Adipose tissue (tissue), 3 donors: ENCODE results near the gene MACROD1. TPM values are rescaled to one million over a fixed set of nuclear protein-coding genes. Genes with fewer than 3 reads are reported as not detected.

ENCODE experiments used
- H3K27ac ChIP-seq: one replicate; pipeline ENCODE4 v1.5.1; 2013; ENCODE audit warnings: low read depth, low read length
- WGBS, 3 donors: extraction: QIAGEN DNeasy Blood & Tissue Kit; methylation state at CpG; one replicate each; pipeline ENCODE4 v1.1.7; 2013; 5-methylcytosine and 5-hydroxymethylcytosine counted together
- polyA plus RNA-seq, 3 donors: library from polyadenylated mRNA; stranded (reverse); fragments of 200-250 nt; gene quantifications; one replicate each; pipeline ENCODE4 v1.2.3, GENCODE V29; 2013
- donor health status: healthy with polysubstance abuse.
- donor health status: Bipolar disorder and iron deficiency.
- donor health status: healthy.

MACROD1 gene
- polyA plus RNA-seq, 3 donors: 27.6 to 66.7 (median 38.7) TPM

DNA sequence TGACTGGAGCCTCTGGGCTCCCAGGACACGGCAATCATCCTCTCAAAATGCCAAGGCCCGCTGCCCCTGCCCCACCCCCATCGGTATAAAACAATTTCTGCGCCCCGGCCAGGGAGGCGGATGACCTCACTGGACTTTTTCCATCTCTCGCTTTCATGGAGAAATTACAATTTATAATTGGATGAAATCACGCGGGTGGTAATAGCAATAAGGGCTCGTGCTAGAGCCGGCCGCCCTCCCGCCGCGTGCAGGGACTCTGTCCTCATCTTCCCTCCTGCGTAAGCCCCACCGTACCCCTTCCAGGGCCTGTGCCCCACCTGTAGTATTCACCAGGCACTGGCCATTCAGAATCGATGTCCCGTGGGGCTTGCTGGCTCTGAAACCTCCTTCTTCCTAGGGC lies 64.5 kb downstream of the MACROD1 start:
- no peak overlapping the region for H3K27ac ChIP-seq
- 77 to 90% (median 86%) methylated on average over 19 of the region's 19 CpGs for WGBS, 3 donors

DNA sequence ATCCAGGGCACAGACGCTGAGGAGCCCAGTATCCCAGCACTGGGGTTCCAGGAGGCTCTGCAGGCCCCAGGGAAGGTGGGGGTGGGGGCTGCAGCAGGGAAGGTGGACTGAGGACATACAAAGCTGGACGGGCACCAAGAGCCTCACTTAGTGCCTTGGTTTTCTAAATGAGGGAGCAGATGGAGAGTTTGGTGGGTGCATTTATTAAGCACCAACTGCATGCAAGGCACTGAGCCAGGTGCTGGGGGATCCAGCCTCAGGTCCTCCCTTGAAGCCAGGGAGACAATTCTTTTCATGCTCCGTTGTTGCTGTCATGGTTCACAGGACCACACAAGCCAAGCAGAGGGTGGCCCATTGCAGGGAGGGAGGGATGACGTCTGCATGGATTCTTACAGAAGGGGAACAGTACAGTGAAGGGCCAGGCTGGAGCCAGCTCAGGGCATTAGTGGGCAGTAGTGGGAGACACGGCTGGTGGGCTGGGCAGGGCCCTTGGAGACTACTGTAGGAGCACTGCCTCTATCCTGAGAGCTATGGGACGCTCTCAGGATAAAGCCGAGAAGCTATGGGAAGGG lies 65.0 kb downstream of the MACROD1 start:
- H3K27ac ChIP-seq: no peak overlapping the region
- 76 to 94% (median 91%) methylated on average over 7 of the region's 7 CpGs for WGBS, 3 donors

- H3K27ac ChIP-seq: no peak overlapping the region
- WGBS, 3 donors: 87 to 91% (median 88%) methylated on average over 8 of the region's 8 CpGs
Measured at GRCh38 chr11:64100360-64100759, 65.6 kb downstream of the MACROD1 start.

GRCh38 chr11:64099436-64099835 lies 66.5 kb downstream of the MACROD1 start:
- WGBS, 3 donors: 73 to 95% (median 95%) methylated on average over 4 of the region's 4 CpGs

GRCh38 chr11:64098318-64098831 lies 67.5 kb downstream of the MACROD1 start:
- H3K27ac ChIP-seq: no peak overlapping the region
- WGBS, 3 donors: 76 to 90% (median 83%) methylated on average over 6 of the region's 6 CpGs

More at GRCh38 chr11:64099436-64099835, 66.5 kb downstream of the MACROD1 start:
- no peak overlapping the region for H3K27ac ChIP-seq

GRCh38 chr11:64097468-64098317 lies 68.2 kb downstream of the MACROD1 start:
- no peak overlapping the region for H3K27ac ChIP-seq
- 83 to 95% (median 93%) methylated on average over 21 to 25 of the region's 25 CpGs for WGBS, 3 donors

DNA sequence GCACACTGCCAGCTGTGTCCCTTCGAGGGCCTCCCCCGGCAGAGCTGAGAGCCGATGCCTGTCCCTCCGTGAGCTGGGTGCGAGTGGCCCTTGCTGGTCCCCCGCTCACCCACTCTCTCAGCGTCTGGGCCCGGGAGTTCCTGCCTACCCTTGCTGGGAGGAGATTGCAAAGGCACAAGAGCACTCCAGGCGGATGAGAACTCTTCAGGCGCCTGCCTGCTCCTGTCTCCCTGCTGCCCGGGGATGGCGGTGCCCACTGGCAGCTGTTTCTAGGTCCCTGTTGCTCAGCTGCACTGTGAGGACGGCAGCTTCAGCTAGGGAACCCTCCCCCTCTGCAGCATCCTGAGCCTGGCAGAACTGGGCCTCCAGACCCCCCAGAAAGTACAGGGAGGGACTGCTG lies 69.1 kb downstream of the MACROD1 start:
- WGBS, 3 donors: 80 to 90% (median 88%) methylated on average over 13 of the region's 13 CpGs
- no peak overlapping the region for H3K27ac ChIP-seq

- H3K27ac ChIP-seq: no peak overlapping the region
- WGBS, 3 donors: 62 to 69% (median 65%) methylated on average over 14 of the region's 14 CpGs
Measured at GRCh38 chr11:64095949-64096348, 70.0 kb downstream of the MACROD1 start.

DNA sequence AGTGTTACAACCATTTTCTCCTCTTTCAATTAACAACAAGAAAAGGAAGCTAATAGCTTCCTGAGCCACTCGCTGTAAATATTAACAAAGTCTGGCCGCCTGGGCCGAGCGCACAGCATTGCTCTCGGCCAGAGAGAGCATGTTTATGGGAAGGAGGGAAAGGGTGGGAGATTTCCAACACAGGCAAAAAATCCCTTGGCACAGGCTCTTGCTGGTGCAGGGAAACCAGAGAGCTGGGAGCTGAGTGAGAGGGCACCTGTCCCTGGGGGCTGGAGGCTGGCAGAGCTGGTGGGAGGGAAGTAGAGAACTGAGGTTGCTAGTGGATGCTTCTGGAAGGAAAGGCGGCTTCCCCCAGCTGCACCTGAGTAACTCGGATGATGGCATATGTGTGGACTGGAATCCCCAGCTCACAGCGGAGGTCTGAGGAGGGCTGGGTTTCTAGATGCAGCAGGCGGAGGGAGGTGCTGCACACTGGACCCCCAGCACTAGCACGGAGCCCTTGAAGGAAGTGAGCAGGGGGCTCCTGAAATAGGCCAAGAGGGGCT lies 70.6 kb downstream of the MACROD1 start:
- 64 to 79% (median 64%) methylated on average over 10 of the region's 10 CpGs for WGBS, 3 donors

DNA sequence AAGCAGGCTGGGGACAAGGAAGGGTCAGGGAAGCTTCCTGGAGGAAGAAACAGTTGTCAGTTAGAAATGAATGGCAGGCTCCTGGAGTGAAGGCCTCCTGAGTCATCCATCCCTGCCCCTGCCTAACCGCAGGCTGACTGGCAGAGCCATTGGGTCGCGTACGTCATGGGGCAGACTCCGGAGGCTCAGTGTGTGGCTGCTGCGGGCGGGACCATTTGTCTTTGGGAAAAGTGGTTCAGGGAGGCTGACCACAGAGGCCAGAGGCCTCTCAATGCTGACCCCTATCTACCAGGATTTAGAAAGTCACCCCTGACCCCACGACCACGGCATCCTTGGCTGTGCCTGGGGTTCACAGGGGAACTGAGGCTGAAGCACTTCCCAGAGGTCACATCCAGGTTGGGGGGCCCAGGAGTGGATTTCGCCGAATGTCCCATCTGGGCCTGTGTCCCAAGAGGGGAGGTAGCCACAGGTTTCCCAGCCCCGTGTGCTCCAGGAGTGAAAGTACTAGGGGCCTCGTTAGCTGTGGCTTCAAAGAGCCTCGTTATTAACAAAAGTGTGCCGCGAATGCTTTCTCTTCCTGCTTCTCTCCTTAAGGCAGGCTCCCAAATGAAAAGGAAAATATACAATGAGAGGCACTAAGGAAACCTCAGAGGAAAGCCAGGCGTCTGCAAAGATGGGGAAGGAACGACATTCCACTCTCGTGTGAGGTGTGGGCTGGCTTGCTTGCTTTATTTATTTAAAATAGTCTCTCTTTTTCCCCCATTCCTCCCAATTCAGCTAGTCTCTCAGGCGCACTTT lies 71.3 kb downstream of the MACROD1 start:
- H3K27ac ChIP-seq: no peak overlapping the region
- 56 to 86% (median 68%) methylated on average over 20 of the region's 20 CpGs for WGBS, 3 donors

More for the DNA sequence above, 70.6 kb downstream of the MACROD1 start:
- H3K27ac ChIP-seq: no peak overlapping the region

DNA sequence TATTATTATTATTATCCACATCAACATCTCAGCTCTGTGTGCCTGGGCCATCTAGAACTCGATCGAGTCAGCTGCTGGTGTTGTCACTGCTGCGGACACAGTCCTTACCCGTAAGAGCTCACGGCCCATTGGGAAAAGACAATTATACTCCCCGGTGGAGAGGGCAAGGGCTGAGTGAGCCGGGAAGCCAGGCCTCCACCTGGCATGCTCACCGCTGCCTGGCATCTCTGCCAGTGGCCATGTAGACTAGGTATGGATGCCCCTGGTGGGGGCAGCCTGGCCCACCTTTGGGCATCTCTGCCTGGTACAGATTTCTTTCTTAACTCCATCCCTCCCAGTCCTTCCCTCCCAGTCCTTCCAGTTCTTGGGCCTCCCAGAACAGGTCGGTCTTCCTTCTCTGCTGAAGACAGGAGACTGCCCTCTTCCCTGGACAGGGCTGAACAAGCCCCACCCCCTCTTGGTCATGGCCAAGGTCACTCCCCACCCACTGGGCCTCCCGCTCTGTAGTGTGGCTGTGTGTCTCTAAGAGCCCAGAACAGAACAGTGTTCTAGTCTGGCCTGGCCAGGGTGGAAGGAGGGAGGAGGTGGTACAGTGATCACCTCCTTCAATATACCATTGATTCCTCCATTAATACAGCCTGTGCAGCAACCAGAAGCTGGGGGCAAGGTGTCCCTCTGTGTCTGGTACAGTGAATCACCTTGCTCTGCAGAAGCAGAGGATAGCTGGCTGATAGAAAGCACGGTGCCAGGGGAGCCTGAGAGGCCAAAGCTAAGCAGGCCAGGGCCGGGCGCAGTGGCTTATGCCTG lies 72.5 kb downstream of the MACROD1 start:
- WGBS, 3 donors: 78 to 90% (median 79%) methylated on average over 13 of the region's 13 CpGs
- H3K27ac ChIP-seq: no peak overlapping the region

GRCh38 chr11:64092761-64093136 lies 73.2 kb downstream of the MACROD1 start:
- 78 to 93% (median 91%) methylated on average over 8 of the region's 8 CpGs for WGBS, 3 donors
- H3K27ac ChIP-seq: no peak overlapping the region

- H3K27ac ChIP-seq: no peak overlapping the region
- WGBS, 3 donors: 75 to 84% (median 78%) methylated on average over 15 of the region's 15 CpGs
Measured at GRCh38 chr11:64092111-64092760, 73.7 kb downstream of the MACROD1 start.

- WGBS, 3 donors: 46 to 81% (median 51%) methylated on average over 11 of the region's 11 CpGs
- no peak overlapping the region for H3K27ac ChIP-seq
Measured at GRCh38 chr11:64090806-64091516, 75.0 kb downstream of the MACROD1 start.

- WGBS, 3 donors: 61 to 85% (median 74%) methylated on average over 28 of the region's 28 CpGs
- no peak overlapping the region for H3K27ac ChIP-seq
Measured at GRCh38 chr11:64089915-64090805, 75.8 kb downstream of the MACROD1 start.

DNA sequence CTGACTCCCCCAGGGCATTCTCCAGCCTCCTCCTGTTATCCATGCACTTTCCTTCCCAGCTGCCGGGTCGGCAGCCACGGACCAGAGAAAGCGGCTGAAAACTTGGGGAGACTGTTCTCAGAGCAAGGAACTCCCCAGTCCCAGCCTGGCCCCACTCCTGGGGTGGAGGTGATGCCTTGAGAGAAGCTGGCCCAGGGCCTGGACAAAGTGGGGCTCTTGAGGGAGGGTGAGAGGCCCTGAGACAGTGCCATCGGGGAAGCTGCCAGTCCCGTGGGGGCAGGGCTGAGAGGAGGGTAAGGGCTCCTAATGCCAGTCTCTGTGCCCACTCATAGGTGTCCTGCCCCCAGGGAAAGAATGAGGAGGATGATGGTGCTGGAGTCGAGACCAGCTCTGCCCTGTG lies 76.4 kb downstream of the MACROD1 start:
- 85 to 90% (median 88%) methylated on average over 7 of the region's 7 CpGs for WGBS, 3 donors
- H3K27ac ChIP-seq: no peak overlapping the region
